Vagina (tissue), 2 donors: ENCODE results near the gene OR2AJ1. TPM values are rescaled to one million over a fixed set of nuclear protein-coding genes. Genes with fewer than 3 reads are reported as not detected.

Experiments
- DNase-seq, 2 donors: peaks; one replicate each; pipeline ENCODE4 v3.0.0-alpha.2; 2017; ENCODE audit errors: extremely low spot score in 2 of 2
- H3K27ac ChIP-seq: fragments of 200-600 bp; sonication (generic); one replicate; pipeline ENCODE4 v1.5.1; 2019
- H3K27me3 ChIP-seq: fragments of 200-600 bp; sonication (generic); one replicate; pipeline ENCODE4 v1.5.1; 2019
- H3K36me3 ChIP-seq, 2 donors: fragments of 200-600 bp; sonication (generic); one replicate each; pipeline ENCODE4 v1.5.1; 2017 to 2019
- H3K4me1 ChIP-seq: fragments of 200-600 bp; sonication (generic); one replicate; pipeline ENCODE4 v1.5.1; 2019
- H3K4me3 ChIP-seq, 2 donors: fragments of 200-600 bp; sonication (generic); 1 replicate in 1 of 2; 2 replicates in 1 of 2; pipeline ENCODE4 v1.5.1; 2016 to 2019
- H3K9me3 ChIP-seq: fragments of 200-600 bp; sonication (generic); one replicate; pipeline ENCODE4 v1.5.1; 2019
- POLR2A ChIP-seq, 2 donors: fragments of 450-650 bp; IDR thresholded peaks; one replicate each; pipeline ENCODE4 v1.6.1; 2017; ENCODE audit warnings: antibody characterized with exemption in 2 of 2, mild to moderate bottlenecking in 2 of 2, moderate library complexity in 2 of 2
- POLR2AphosphoS5 ChIP-seq, 2 donors: sonication (generic); formaldehyde crosslinking; IDR thresholded peaks; one replicate each; pipeline ENCODE4 v1.9.0; 2017; ENCODE audit warnings: antibody characterized with exemption in 2 of 2, mild to moderate bottlenecking in 2 of 2, low read depth in 1 of 2; ENCODE audit not compliant: insufficient read depth in 1 of 2
- intact Hi-C: fragments of 100-400 bp; cut with DNase I; formaldehyde crosslinking; loops from one replicate; pipeline ENCODE4 v1.15.1; 2023
- total RNA-seq: library from RNA; depleted of rRNA; stranded (reverse); fragments of >200 nt; gene quantifications from one replicate; pipeline ENCODE4 v1.2.3, GENCODE V29; 2016
- TF ChIP-seq, protein P1 (sequence below), 3 experiments: fragments of 450-650 bp in 2 of 3; fragments of 200-600 bp in 1 of 3; sonication (generic) in 1 of 3; IDR thresholded peaks; one replicate each; pipeline ENCODE4 v1.5.1; 2017 to 2019; ENCODE audit warnings: antibody characterized with exemption in 3 of 3, mild to moderate bottlenecking in 2 of 3, moderate library complexity in 2 of 3

The OR2AJ1 gene
- total RNA-seq, 1 donor from 2014 or later: not detected

DNA sequence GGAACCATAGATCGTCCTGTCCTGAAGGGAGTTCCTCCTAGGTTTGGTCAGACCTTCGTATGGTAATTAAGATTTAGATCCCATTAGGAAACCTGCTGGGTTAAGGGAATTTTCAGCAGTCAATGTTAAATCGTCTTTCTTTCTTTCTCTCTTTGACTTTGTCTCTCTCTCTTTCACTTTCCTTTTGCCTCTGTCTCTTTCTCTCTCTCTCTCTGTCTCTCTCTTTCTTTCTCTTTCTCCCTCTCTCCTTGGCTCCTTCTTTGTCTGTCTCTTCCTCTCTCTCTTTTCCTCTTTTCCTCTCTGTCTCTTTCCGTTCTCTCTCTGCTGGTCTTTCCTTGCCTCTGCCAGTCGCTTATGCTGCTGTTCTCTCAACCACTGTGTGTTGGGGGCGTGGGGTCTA is 20.6 kb upstream of the OR2AJ1 start:
- H3K9me3 ChIP-seq: no peaks in the 10 kb centered on the region
- intact Hi-C loops: no loop called here

DNA sequence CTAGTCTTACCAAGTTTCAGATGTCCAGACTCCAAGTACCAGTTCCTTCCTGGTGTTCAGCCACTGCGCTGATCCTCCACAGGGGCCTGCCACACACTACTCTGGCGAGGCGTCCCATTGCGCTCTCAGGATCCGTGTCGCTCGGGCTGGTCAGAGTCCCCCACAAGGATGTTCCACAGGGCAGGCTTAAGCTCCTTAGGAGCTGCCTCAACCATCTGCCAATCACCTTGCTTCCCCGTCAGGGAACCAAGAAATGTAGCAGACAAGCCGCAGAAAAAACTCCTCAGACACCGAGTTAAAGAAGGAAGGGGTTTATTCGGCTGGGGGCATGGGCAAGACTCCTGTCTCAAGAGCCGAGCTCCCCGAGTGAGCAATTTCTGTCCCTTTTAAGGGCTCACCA is 19.5 kb upstream of the OR2AJ1 start:
- no peak for TF ChIP-seq POLR2A (IDR thresholded peaks at IDR 0.05)
- TF ChIP-seq, protein P1, sequence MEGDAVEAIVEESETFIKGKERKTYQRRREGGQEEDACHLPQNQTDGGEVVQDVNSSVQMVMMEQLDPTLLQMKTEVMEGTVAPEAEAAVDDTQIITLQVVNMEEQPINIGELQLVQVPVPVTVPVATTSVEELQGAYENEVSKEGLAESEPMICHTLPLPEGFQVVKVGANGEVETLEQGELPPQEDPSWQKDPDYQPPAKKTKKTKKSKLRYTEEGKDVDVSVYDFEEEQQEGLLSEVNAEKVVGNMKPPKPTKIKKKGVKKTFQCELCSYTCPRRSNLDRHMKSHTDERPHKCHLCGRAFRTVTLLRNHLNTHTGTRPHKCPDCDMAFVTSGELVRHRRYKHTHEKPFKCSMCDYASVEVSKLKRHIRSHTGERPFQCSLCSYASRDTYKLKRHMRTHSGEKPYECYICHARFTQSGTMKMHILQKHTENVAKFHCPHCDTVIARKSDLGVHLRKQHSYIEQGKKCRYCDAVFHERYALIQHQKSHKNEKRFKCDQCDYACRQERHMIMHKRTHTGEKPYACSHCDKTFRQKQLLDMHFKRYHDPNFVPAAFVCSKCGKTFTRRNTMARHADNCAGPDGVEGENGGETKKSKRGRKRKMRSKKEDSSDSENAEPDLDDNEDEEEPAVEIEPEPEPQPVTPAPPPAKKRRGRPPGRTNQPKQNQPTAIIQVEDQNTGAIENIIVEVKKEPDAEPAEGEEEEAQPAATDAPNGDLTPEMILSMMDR (IDR thresholded peaks at IDR 0.05): no peak
- no peak for TF ChIP-seq POLR2AphosphoS5 (IDR thresholded peaks at IDR 0.05; ENCODE audit: insufficient read depth in 1 of 2, low read depth in 1 of 2)
- H3K27me3 ChIP-seq: no peaks in the 10 kb centered on the region
- intact Hi-C loops: no loop called here
- H3K9me3 ChIP-seq: no peaks in the 10 kb centered on the region
- DNase-seq: no peak
- no peak overlapping the region for H3K4me3 ChIP-seq
- H3K4me1 ChIP-seq: no peaks in the 10 kb centered on the region
- no peaks in the 10 kb centered on the region for H3K36me3 ChIP-seq
- no peak overlapping the region for H3K27ac ChIP-seq

More for the DNA sequence above, 20.6 kb upstream of the OR2AJ1 start:
- TF ChIP-seq POLR2A (IDR thresholded peaks at IDR 0.05) (no peak), POLR2AphosphoS5 (IDR thresholded peaks at IDR 0.05; ENCODE audit: insufficient read depth in 1 of 2, low read depth in 1 of 2) (no peak)
- TF ChIP-seq, protein P1 (IDR thresholded peaks at IDR 0.05): no peak
- DNase-seq: no peak
- H3K4me3 ChIP-seq: no peak overlapping the region
- H3K27me3 ChIP-seq: no peaks in the 10 kb centered on the region
- H3K36me3 ChIP-seq: no peaks in the 10 kb centered on the region
- H3K4me1 ChIP-seq: no peaks in the 10 kb centered on the region
- no peak overlapping the region for H3K27ac ChIP-seq

DNA sequence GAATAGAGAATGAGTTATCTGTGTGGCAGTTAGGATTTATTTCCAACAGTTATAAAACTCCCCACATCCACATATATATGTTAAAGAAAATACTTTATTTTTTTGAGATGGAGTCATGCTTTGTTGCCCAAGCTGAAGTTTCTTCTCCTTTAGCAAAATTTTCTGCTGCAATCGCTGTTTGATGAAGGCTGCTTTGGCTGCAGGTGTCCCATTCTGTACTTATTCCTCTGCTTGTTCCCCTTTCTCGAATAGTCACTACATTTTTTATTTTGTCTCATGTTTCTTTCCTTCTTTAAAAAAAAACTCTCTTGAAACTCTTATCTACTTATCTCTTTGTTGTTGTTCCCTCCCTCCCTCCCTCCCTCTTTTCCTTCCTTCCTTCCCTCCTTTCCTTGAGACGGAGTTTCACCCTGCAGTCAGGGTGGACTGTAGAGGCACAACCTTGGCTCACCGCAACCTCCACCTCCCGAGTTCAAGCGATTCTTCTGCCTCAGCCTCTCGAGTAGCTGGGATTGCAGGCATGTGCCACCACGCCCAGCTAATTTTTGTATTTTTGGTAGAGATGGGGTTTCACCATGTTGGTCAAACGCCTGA is 18.7 kb upstream of the OR2AJ1 start:
- no peaks in the 10 kb centered on the region for H3K27me3 ChIP-seq
- no peaks in the 10 kb centered on the region for H3K4me1 ChIP-seq
- H3K9me3 ChIP-seq: no peaks in the 10 kb centered on the region
- TF ChIP-seq POLR2A (IDR thresholded peaks at IDR 0.05) (no peak), POLR2AphosphoS5 (IDR thresholded peaks at IDR 0.05; ENCODE audit: insufficient read depth in 1 of 2, low read depth in 1 of 2) (no peak)
- TF ChIP-seq, protein P1 (IDR thresholded peaks at IDR 0.05): no peak
- H3K36me3 ChIP-seq: no peaks in the 10 kb centered on the region
- H3K27ac ChIP-seq: no peak overlapping the region
- intact Hi-C loops: no loop called here
- DNase-seq: no peak
- H3K4me3 ChIP-seq: peak overlapping the region in 1 of 2 donors; percentile 19

DNA sequence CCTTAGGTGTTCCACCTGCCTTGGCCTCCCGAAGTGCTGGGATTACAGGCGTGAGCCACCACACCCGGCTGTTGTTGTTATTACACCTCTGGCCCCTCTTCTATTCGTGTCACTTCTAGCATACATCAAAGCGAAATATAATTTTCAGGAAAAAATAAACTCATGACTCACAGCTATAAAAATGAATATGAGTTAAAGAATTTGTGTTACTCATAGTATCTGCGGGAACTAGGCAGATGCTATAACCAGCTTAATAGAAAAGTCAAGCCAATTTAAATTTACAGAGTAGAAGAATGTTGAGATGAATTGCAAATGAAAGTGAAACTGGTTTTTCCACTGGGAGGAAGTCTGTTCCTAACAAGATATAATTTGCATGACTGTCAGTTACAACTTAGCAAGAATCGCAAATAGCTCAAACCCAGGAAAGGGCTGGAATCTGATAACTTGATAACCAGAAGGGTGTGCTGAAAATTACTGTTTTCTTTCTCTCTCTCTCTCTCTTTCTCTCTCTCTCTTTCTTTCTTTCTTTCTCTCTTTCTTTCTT is 18.1 kb upstream of the OR2AJ1 start:
- Histone ChIP-seq H3K27ac (no peak overlapping the region), H3K36me3 (no peaks in the 10 kb centered on the region), H3K27me3 (no peaks in the 10 kb centered on the region), H3K9me3 (no peaks in the 10 kb centered on the region), H3K4me1 (no peaks in the 10 kb centered on the region), H3K4me3 (peak overlapping the region; percentile 9 to 19)
- intact Hi-C loops: no loop called here
- no peak for DNase-seq
- no peak for TF ChIP-seq POLR2A (IDR thresholded peaks at IDR 0.05)
- no peak for TF ChIP-seq POLR2AphosphoS5 (IDR thresholded peaks at IDR 0.05; ENCODE audit: insufficient read depth in 1 of 2, low read depth in 1 of 2)
- TF ChIP-seq, protein P1 (IDR thresholded peaks at IDR 0.05): no peak

DNA sequence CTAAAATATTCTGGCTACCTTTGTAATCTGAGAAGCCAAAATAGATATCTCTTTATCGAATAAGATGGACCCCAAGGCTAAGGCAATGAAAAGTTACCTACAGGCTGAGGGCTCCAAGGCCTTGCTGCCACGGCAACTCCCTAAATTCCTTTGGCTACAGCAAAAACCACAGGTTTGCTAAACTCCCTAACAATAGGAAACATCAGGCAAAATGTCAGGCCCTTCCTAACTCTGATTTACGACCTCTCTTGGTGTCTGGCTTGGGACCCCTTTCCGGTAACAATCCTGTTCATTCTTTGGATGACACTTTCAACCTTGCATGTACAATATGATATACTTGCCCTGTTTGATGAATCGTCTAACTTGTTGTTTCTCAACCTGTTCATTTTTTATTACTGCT is 15.9 kb upstream of the OR2AJ1 start:
- Histone ChIP-seq H3K27me3 (no peaks in the 10 kb centered on the region), H3K9me3 (no peaks in the 10 kb centered on the region), H3K4me1 (no peaks in the 10 kb centered on the region), H3K27ac (no peak overlapping the region), H3K4me3 (no peak overlapping the region), H3K36me3 (no peaks in the 10 kb centered on the region)
- intact Hi-C loops: no loop called here
- DNase-seq: no peak
- TF ChIP-seq, protein P1 (IDR thresholded peaks at IDR 0.05): no peak
- TF ChIP-seq POLR2A (IDR thresholded peaks at IDR 0.05) (no peak), POLR2AphosphoS5 (IDR thresholded peaks at IDR 0.05; ENCODE audit: insufficient read depth in 1 of 2, low read depth in 1 of 2) (no peak)
